OCI-LY1 (cell line): ENCODE data around the gene B3GAT1.

Experiments
- H2AFZ ChIP-seq: fragments of 200-600 bp; sonication (generic), shearing (Covaris generic); 2 replicates; pipeline ENCODE4 v1.6.0; 2014; ENCODE audit warnings: antibody characterized with exemption, mild to moderate bottlenecking, low read length
- H3F3A ChIP-seq: fragments of 200-600 bp; sonication (generic), shearing (Covaris generic); 2 replicates; pipeline ENCODE4 v1.6.0; 2014; ENCODE audit warnings: mild to moderate bottlenecking, antibody characterized with exemption, low read length, moderate library complexity; ENCODE audit not compliant: insufficient read depth
- H3K27ac ChIP-seq: fragments of 200-600 bp; sonication (generic); 2 replicates; pipeline ENCODE4 v1.5.1; 2014; ENCODE audit warnings: low read length, mixed run types, mild to moderate bottlenecking, low read depth; ENCODE audit not compliant: poor library complexity, severe bottlenecking
- H3K27me3 ChIP-seq: fragments of 200-600 bp; sonication (generic); 2 replicates; pipeline ENCODE4 v1.6.0; 2014; ENCODE audit warnings: antibody characterized with exemption, mild to moderate bottlenecking, low read length, moderate library complexity; ENCODE audit not compliant: insufficient read depth
- H3K36me3 ChIP-seq: fragments of 200-600 bp; sonication (generic); 2 replicates; pipeline ENCODE4 v1.6.1; 2014; ENCODE audit warnings: mild to moderate bottlenecking, antibody characterized with exemption, low read length, moderate library complexity, mixed read lengths; ENCODE audit not compliant: insufficient read depth
- H3K4me1 ChIP-seq: fragments of 200-600 bp; sonication (generic); 2 replicates; pipeline ENCODE4 v1.5.1; 2014; ENCODE audit warnings: mild to moderate bottlenecking, low read length, moderate library complexity; ENCODE audit not compliant: insufficient read depth, severe bottlenecking
- H3K4me2 ChIP-seq: fragments of 200-600 bp; sonication (generic), shearing (Covaris generic); 2 replicates; pipeline ENCODE4 v1.6.1; 2014; ENCODE audit warnings: low read length
- H3K4me3 ChIP-seq: fragments of 200-600 bp; sonication (generic); 2 replicates; pipeline ENCODE4 v1.5.1; 2014; ENCODE audit warnings: low read length, low read depth, mild to moderate bottlenecking, mixed read lengths; ENCODE audit not compliant: poor library complexity, severe bottlenecking
- H3K79me2 ChIP-seq: fragments of 200-600 bp; shearing (Covaris generic); 2 replicates; pipeline ENCODE4 v1.6.1; 2016; ENCODE audit warnings: mixed run types, low read length, mixed read lengths; ENCODE audit not compliant: insufficient read depth
- H3K9ac ChIP-seq: fragments of 200-600 bp; sonication (generic), shearing (Covaris generic); 2 replicates; pipeline ENCODE4 v1.6.1; 2014; ENCODE audit warnings: mild to moderate bottlenecking, low read length, mixed read lengths
- H3K9me2 ChIP-seq: fragments of 200-600 bp; sonication (generic), shearing (Covaris generic); 2 replicates; pipeline ENCODE4 v1.6.1; 2014; ENCODE audit warnings: low read depth, mild to moderate bottlenecking, low read length, mixed read lengths
- H3K9me3 ChIP-seq: fragments of 200-600 bp; shearing (Covaris generic); 2 replicates; pipeline ENCODE4 v1.6.1; 2014; ENCODE audit warnings: low read length, mixed read lengths
- H4K20me1 ChIP-seq: fragments of 200-600 bp; sonication (generic), shearing (Covaris generic); 2 replicates; pipeline ENCODE4 v1.6.0; 2016; ENCODE audit warnings: mild to moderate bottlenecking, low read length; ENCODE audit not compliant: insufficient read depth
- CTCF ChIP-seq: fragments of 200-600 bp; sonication (generic), shearing (Covaris generic); IDR thresholded peaks from 2 replicates; pipeline ENCODE4 v1.5.1; 2017; ENCODE audit warnings: mild to moderate bottlenecking, antibody characterized with exemption, low read length, moderate library complexity, mixed read lengths
- EZH2 ChIP-seq: fragments of 200-600 bp; sonication (generic), shearing (Covaris generic); IDR thresholded peaks from 2 replicates; pipeline ENCODE4 v1.8.0; 2017; ENCODE audit warnings: borderline replicate concordance, mixed run types, mild to moderate bottlenecking, antibody characterized with exemption, low read length, moderate library complexity, mixed read lengths

B3GAT1 gene

GRCh38 chr11:134413043-134413825 lies 1.2 kb upstream of the B3GAT1 start:
- Histone ChIP-seq H3K4me3 (no peak overlapping the region), H3K27me3 (0 out of 2 replicates have a peak, but pooled peaks cover 3% of the 10 kb centered on the region), H4K20me1 (no peaks in the 10 kb centered on the region), H3K9ac (no peak overlapping the region), H3K4me1 (no peaks in the 10 kb centered on the region), H3K79me2 (no peaks in the 10 kb centered on the region), H3K4me2 (no peak overlapping the region), H3F3A (no peaks in the 10 kb centered on the region), H3K36me3 (no peaks in the 10 kb centered on the region), H2AFZ (no peak overlapping the region), H3K27ac (no peak overlapping the region), H3K9me3 (no peaks in the 10 kb centered on the region), H3K9me2 (no peaks in the 10 kb centered on the region)
- no peak for TF ChIP-seq EZH2
- no peak for TF ChIP-seq CTCF

GRCh38 chr11:134410766-134411165 lies 1.3 kb downstream of the B3GAT1 start:
- no peaks in the 10 kb centered on the region for H3K27me3 ChIP-seq
- H3K4me3 ChIP-seq, result no peak overlapping the region

GRCh38 chr11:134409552-134410429 lies 2.3 kb downstream of the B3GAT1 start:
- Histone ChIP-seq H3K27me3 (no peaks in the 10 kb centered on the region), H3K9me2 (no peaks in the 10 kb centered on the region), H4K20me1 (no peaks in the 10 kb centered on the region), H3F3A (no peaks in the 10 kb centered on the region), H3K36me3 (no peaks in the 10 kb centered on the region), H3K9me3 (no peaks in the 10 kb centered on the region), H3K79me2 (no peaks in the 10 kb centered on the region), H3K4me3 (no peak overlapping the region), H3K4me1 (no peaks in the 10 kb centered on the region), H3K4me2 (no peak overlapping the region), H2AFZ (no peak overlapping the region), H3K9ac (no peak overlapping the region), H3K27ac (no peak overlapping the region)
- TF ChIP-seq EZH2 (no peak), CTCF (no peak)

More at GRCh38 chr11:134410766-134411165, 1.3 kb downstream of the B3GAT1 start:
- no peak for TF ChIP-seq EZH2
- no peaks in the 10 kb centered on the region for H4K20me1 ChIP-seq
- no peaks in the 10 kb centered on the region for H3K79me2 ChIP-seq
- H3K9me2 ChIP-seq, result no peaks in the 10 kb centered on the region
- H3K27ac ChIP-seq, result no peak overlapping the region
- H3F3A ChIP-seq, result no peaks in the 10 kb centered on the region
- no peaks in the 10 kb centered on the region for H3K36me3 ChIP-seq
- no peak overlapping the region for H2AFZ ChIP-seq
- H3K4me2 ChIP-seq, result no peak overlapping the region
- no peaks in the 10 kb centered on the region for H3K4me1 ChIP-seq
- H3K9ac ChIP-seq, result no peak overlapping the region
- H3K9me3 ChIP-seq, result no peaks in the 10 kb centered on the region
